ENCODE data around the gene SIM2.

SIM2 gene

GRCh38 chr21:36704281-36704957 is 5.5 kb downstream of the SIM2 start:
- peak; percentile 37 for DNase-seq (ENCODE audit: low spot score)
- in situ Hi-C loops (cut with MboI; ENCODE audit: low sequenced_read_pairs, unreplicated experiment): no loop called here
- TF ChIP-seq CTCF (IDR thresholded peaks at IDR 0.05; ENCODE audit: borderline replicate concordance, control extremely low read depth, extremely low read depth, insufficient read depth, missing control alignments): no peak

DNA sequence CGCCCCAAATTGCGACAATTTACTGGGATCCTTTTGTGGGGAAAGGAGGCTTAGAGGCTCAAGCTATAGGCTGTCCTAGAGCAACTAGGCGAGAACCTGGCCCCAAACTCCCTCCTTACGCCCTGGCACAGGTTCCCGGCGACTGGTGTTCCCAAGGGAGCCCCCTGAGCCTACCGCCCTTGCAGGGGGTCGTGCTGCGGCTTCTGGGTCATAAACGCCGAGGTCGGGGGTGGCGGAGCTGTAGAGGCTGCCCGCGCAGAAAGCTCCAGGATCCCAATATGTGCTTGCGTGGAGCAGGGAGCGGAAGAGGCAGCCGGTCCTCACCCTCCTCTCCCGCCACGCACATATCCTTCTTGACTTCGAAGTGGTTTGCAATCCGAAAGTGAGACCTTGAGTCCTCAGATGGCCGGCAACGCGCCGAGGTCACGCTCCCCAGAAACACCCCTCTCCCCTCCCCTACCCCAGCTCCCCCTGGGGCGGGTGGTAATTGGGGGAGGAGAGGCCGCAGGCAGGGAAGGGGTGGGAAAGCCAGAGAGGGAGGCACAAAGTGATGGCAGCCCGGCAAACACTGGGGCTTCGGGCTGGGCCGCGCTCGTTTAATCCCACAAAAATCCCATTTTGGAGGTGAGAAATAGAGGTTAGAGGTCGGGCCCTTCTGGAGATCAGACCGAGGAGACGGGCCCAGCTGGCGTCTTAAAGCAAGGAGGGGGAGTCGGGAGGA is 6.2 kb downstream of the SIM2 start:
- no peak for TF ChIP-seq CTCF (IDR thresholded peaks at IDR 0.05; ENCODE audit: borderline replicate concordance, control extremely low read depth, extremely low read depth, insufficient read depth, missing control alignments)
- DNase-seq (ENCODE audit: low spot score): peak; percentile 44
- in situ Hi-C loops (cut with MboI; ENCODE audit: low sequenced_read_pairs, unreplicated experiment): no loop called here

- in situ Hi-C loops (cut with MboI; ENCODE audit: low sequenced_read_pairs, unreplicated experiment): no loop called here
- peak; percentile 33 for DNase-seq (ENCODE audit: low spot score)
- TF ChIP-seq CTCF (IDR thresholded peaks at IDR 0.05; ENCODE audit: borderline replicate concordance, control extremely low read depth, extremely low read depth, insufficient read depth, missing control alignments): no peak
Observed at GRCh38 chr21:36705679-36706481, 7.0 kb downstream of the SIM2 start.

DNA sequence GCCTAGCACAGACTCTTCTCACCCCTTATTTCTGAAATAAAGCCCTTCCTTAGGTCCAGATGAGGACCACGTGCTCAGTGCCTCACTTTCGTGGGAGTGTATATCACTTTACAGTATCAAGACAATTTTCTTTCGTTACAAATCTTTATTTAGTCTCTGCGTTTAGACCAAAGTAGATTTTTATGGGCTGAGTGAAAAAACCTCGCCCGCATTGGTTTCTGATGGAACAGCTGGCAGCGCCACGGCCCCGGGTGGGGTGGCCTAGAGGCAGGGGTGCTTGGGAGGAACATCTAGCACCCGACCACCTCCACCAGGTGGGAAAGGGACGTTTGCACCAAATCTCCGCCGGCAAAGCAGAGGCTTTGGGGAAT is 7.6 kb downstream of the SIM2 start:
- no peak for TF ChIP-seq CTCF (IDR thresholded peaks at IDR 0.05; ENCODE audit: borderline replicate concordance, control extremely low read depth, extremely low read depth, insufficient read depth, missing control alignments)
- no peak for DNase-seq (ENCODE audit: low spot score)
- in situ Hi-C loops (cut with MboI; ENCODE audit: low sequenced_read_pairs, unreplicated experiment): no loop called here

- in situ Hi-C loops (cut with MboI; ENCODE audit: low sequenced_read_pairs, unreplicated experiment): no loop called here
- peak; percentile 42 for DNase-seq (ENCODE audit: low spot score)
- TF ChIP-seq CTCF (IDR thresholded peaks at IDR 0.05; ENCODE audit: borderline replicate concordance, control extremely low read depth, extremely low read depth, insufficient read depth, missing control alignments): no peak
Observed at GRCh38 chr21:36706951-36707762, 8.2 kb downstream of the SIM2 start.

DNA sequence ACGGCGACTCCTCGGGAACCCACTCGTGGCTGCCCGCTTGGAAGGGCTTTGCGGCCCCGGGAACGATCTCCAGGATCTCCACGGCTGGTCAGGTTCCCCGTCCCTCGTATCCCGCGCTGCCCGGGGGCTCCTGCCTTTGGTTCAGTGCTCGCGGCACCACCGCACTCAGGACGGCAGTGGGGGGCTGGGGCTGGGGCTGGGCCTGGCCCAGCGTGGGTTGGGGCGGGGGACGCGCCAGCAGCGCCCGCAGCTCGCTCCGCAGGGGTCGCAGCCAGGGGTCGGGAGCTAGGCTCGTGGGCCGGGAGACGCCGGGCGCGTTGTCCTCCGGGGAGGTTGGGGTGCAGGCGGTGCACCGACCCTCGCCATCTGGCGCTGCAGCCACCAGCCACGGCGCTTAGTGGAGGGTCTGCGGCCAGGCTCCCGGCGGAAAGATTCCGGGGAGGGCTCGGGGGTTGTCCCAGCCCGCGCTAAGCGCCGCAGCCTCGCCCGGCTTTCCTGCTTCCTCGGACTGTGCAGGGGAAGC is 8.9 kb downstream of the SIM2 start:
- in situ Hi-C loops (cut with MboI; ENCODE audit: low sequenced_read_pairs, unreplicated experiment): no loop called here
- peak; percentile 33 for DNase-seq (ENCODE audit: low spot score)
- TF ChIP-seq CTCF (IDR thresholded peaks at IDR 0.05; ENCODE audit: borderline replicate concordance, control extremely low read depth, extremely low read depth, insufficient read depth, missing control alignments): no peak

Data from GM13976 (cell line).